B cell (primary cell): Measurements from ENCODE around the gene CPS1. TPM values are rescaled to one million over a fixed set of nuclear protein-coding genes. Genes with fewer than 3 reads are reported as not detected.

ENCODE experiments used
- ATAC-seq: fragments of 200-7000 bp; cut with Tn5 transposase; one replicate; pipeline ENCODE4 v1.10.0; 2021; ENCODE audit warnings: low read depth, mild to moderate bottlenecking, moderate number of reproducible peaks, moderate library complexity
- CTCF ChIA-PET: fragments of 350-600 bp; sonication (Branson Sonifier 250); formaldehyde crosslinking; loops from one replicate; lab custom pipeline; 2021; ENCODE audit warnings: antibody characterized with exemption, inconsistent platforms; lab: Charles Lee
- POLR2A ChIA-PET: fragments of 350-600 bp; sonication (Branson Sonifier 250); formaldehyde crosslinking; loops from one replicate; lab custom pipeline; 2021; ENCODE audit warnings: antibody characterized with exemption; lab: Charles Lee
- DNase-seq: peaks from one replicate; pipeline ENCODE4 v3.0.0; 2013
- H2AFZ ChIP-seq: 2 replicates; pipeline ENCODE4 v1.6.1; 2012; ENCODE audit warnings: mild to moderate bottlenecking, low read depth, low read length; ENCODE audit not compliant: insufficient read depth, poor library complexity, severe bottlenecking
- H3K27ac ChIP-seq, 2 donors: 1 replicate in 1 of 2; 2 replicates in 1 of 2; pipeline ENCODE4 v1.5.1; 2012 to 2013; ENCODE audit warnings: low read length in 2 of 2, mild to moderate bottlenecking in 2 of 2, moderate library complexity in 1 of 2
- H3K27me3 ChIP-seq, 4 experiments: fragments of 200-600 bp in 1 of 4; sonication (generic) in 1 of 4; replicated peaks in 1 of 4; 1 replicate in 2 of 4; 2 replicates in 2 of 4; pipeline versions ENCODE4 v1.6.1 to v1.7.0; 2013 to 2016; ENCODE audit warnings: low read length in 3 of 4, mild to moderate bottlenecking in 2 of 4, mixed read lengths in 1 of 4, moderate library complexity in 1 of 4; ENCODE audit not compliant: insufficient read depth in 4 of 4, control insufficient read depth in 3 of 4; ENCODE audit errors: control extremely low read depth in 1 of 4
- H3K36me3 ChIP-seq, 2 experiments: replicated peaks in 1 of 2; 1 replicate in 1 of 2; 2 replicates in 1 of 2; pipeline versions ENCODE4 v1.6.1 to v1.7.1; 2013; ENCODE audit warnings: low read length in 1 of 2; ENCODE audit not compliant: insufficient read depth in 2 of 2, control insufficient read depth in 1 of 2; ENCODE audit errors: control extremely low read depth in 1 of 2, extremely low read depth in 1 of 2
- H3K4me1 ChIP-seq, 2 donors: fragments of 200-600 bp in 1 of 2; sonication (generic) in 1 of 2; 1 replicate in 1 of 2; 2 replicates in 1 of 2; pipeline versions ENCODE4 v1.5.1 to v1.6.1; 2013 to 2017; ENCODE audit warnings: low read length in 2 of 2; ENCODE audit not compliant: control insufficient read depth in 2 of 2, insufficient read depth in 2 of 2
- H3K4me2 ChIP-seq: replicated peaks from 2 replicates; pipeline ENCODE3; 2012; ENCODE audit warnings: mild to moderate bottlenecking, low read depth, low read length; ENCODE audit not compliant: poor library complexity, severe bottlenecking
- H3K4me3 ChIP-seq, 5 experiments: fragments of 200-600 bp in 1 of 5; sonication (generic) in 1 of 5; 1 replicate in 3 of 5; 2 replicates in 2 of 5; pipeline versions ENCODE4 v1.5.1 to v1.7.0; 2011 to 2016; ENCODE audit warnings: low read length in 4 of 5, mild to moderate bottlenecking in 4 of 5, low read depth in 2 of 5, control low read depth in 1 of 5, moderate library complexity in 1 of 5; ENCODE audit not compliant: insufficient read depth in 1 of 5; ENCODE audit errors: control extremely low read depth in 1 of 5, extremely low read depth in 1 of 5
- H3K79me2 ChIP-seq: fragments of 200-600 bp; sonication (generic); one replicate; pipeline ENCODE4 v1.6.0; 2016; ENCODE audit warnings: low read length; ENCODE audit not compliant: control insufficient read depth, insufficient read depth
- H3K9ac ChIP-seq: fragments of 200-600 bp; sonication (generic); 2 replicates; pipeline ENCODE4 v1.6.1; 2017; ENCODE audit warnings: mild to moderate bottlenecking, low read length, moderate library complexity
- H3K9me3 ChIP-seq, 3 donors: one replicate each; pipeline versions ENCODE4 v1.6.1 to v1.7.1; 2013; ENCODE audit warnings: low read length in 2 of 3; ENCODE audit not compliant: control insufficient read depth in 2 of 3, insufficient read depth in 1 of 3; ENCODE audit errors: control extremely low read depth in 1 of 3
- H4K20me1 ChIP-seq: 2 replicates; pipeline ENCODE4 v1.6.0; 2012; ENCODE audit warnings: mild to moderate bottlenecking, low read length; ENCODE audit not compliant: insufficient read depth, control insufficient read depth, poor library complexity, severe bottlenecking
- H3K27ac Mint-ChIP-seq: one replicate; pipeline ENCODE4 v1.8.0; 2021; ENCODE audit warnings: mixed read lengths
- H3K27me3 Mint-ChIP-seq: one replicate; pipeline ENCODE4 v1.8.0; 2021; ENCODE audit warnings: mixed read lengths
- H3K4me1 Mint-ChIP-seq: one replicate; pipeline ENCODE4 v1.8.0; 2021; ENCODE audit warnings: mixed read lengths
- H3K4me3 Mint-ChIP-seq: one replicate; pipeline ENCODE4 v1.8.0; 2021; ENCODE audit warnings: mixed read lengths
- H3K9me3 Mint-ChIP-seq: one replicate; pipeline ENCODE4 v1.8.0; 2022; ENCODE audit warnings: mixed read lengths; ENCODE audit not compliant: insufficient read depth
- CTCF ChIP-seq: fragments of 200-600 bp; IDR thresholded peaks from one replicate; pipeline ENCODE4 v1.8.0; 2022; ENCODE audit warnings: antibody characterized with exemption, mild to moderate bottlenecking
- EZH2 ChIP-seq: IDR thresholded peaks from 2 replicates; pipeline ENCODE4 v1.6.1; 2012; ENCODE audit warnings: borderline replicate concordance, low read depth, mild to moderate bottlenecking, moderate library complexity, low read length; ENCODE audit not compliant: insufficient read depth, poor library complexity, severe bottlenecking
- WGBS: methylation state at CpG from one replicate; pipeline ENCODE4 v1.1.5; 2013; ENCODE audit warnings: missing lambda C conversion rate; ENCODE audit not compliant: insufficient coverage; 5-methylcytosine and 5-hydroxymethylcytosine counted together
- intact Hi-C: fragments of 100-400 bp; cut with micrococcal nuclease; formaldehyde crosslinking; loops from one replicate; pipeline ENCODE4 v1.10.0; 2022
- polyA plus RNA-seq: library from polyadenylated mRNA; depleted of rRNA; stranded (reverse); fragments of >200 nt; gene quantifications from 2 replicates; pipeline ENCODE4 v1.2.3, GENCODE V29; 2012
- total RNA-seq, 2 donors: library from RNA; stranded (reverse); fragments of 120-200 nt in 1 of 2; gene quantifications; 1 replicate in 1 of 2; 2 replicates in 1 of 2; pipeline versions ENCODE4 v1.2.3 to v1.2.4, GENCODE V29; 2013 to 2022

CPS1 gene
- total and polyA plus RNA-seq, 2 donors (not counting 1 experiment from before 2014, with no cell fraction given): 0.12 to 0.25 TPM

- Histone ChIP-seq H4K20me1 (no peaks in the 10 kb centered on the region), H3K36me3 (no peaks in the 10 kb centered on the region), H3K9me3 (no peaks in the 10 kb centered on the region), H3K27ac (no peak overlapping the region), H3K79me2 (no peaks in the 10 kb centered on the region), H3K4me2 (no peak overlapping the region), H2AFZ (no peak overlapping the region), H3K4me1 (no peaks in the 10 kb centered on the region), H3K4me3 (no peak overlapping the region), H3K27me3 (peaks cover 0 to 14% (median 0%) of the 10 kb centered on the region in 4 experiments), H3K9ac (no peak overlapping the region)
- H3K4me1 Mint-ChIP-seq: no peaks in the 10 kb centered on the region
- ATAC-seq (no peak), DNase-seq (no peak)
- no peaks in the 10 kb centered on the region for H3K9me3 Mint-ChIP-seq
- H3K4me3 Mint-ChIP-seq: no peak overlapping the region
- TF ChIP-seq CTCF (no peak), EZH2 (no peak)
- intact Hi-C loops: no loop called here
- peaks cover 27% of the 10 kb centered on the region for H3K27me3 Mint-ChIP-seq
- no peak overlapping the region for H3K27ac Mint-ChIP-seq
- ChIA-PET POLR2A (no interaction called here), CTCF (interaction anchor here (1.3 kb wide), 1 partner anchor 19 kb away, joined by 4 read pairs; no protein-coding TSS in a partner anchor)
Measured at GRCh38 chr2:210522399-210522798, 34.0 kb upstream of the CPS1 start.

- no peak for ATAC-seq
- H3K9ac ChIP-seq: no peak overlapping the region
- CTCF ChIA-PET: interaction anchor here (2.2 kb wide), 1 partner anchor 21 kb away, joined by 11 read pairs; no protein-coding TSS in a partner anchor
- POLR2A ChIA-PET: no interaction called here
- Mint-ChIP-seq H3K27me3 (peaks cover 26% of the 10 kb centered on the region), H3K9me3 (no peaks in the 10 kb centered on the region), H3K4me3 (no peak overlapping the region), H3K27ac (no peak overlapping the region), H3K4me1 (no peaks in the 10 kb centered on the region)
- H3K79me2 ChIP-seq: no peaks in the 10 kb centered on the region
- intact Hi-C loops: no loop called here
- no peak for DNase-seq
- H3K27me3 ChIP-seq: peaks cover 0 to 10% (median 0%) of the 10 kb centered on the region in 4 experiments
- TF ChIP-seq CTCF: no peak
- no peak for TF ChIP-seq EZH2
- H2AFZ ChIP-seq: no peak overlapping the region
- H4K20me1 ChIP-seq: no peaks in the 10 kb centered on the region
- 80% methylated on average over 3 of the region's 4 CpGs for WGBS
- no peaks in the 10 kb centered on the region for H3K4me1 ChIP-seq
- no peaks in the 10 kb centered on the region for H3K36me3 ChIP-seq
- no peak overlapping the region for H3K4me2 ChIP-seq
- no peaks in the 10 kb centered on the region for H3K9me3 ChIP-seq
- H3K27ac ChIP-seq: no peak overlapping the region
- no peak overlapping the region for H3K4me3 ChIP-seq
Measured at GRCh38 chr2:210523650-210524289, 32.6 kb upstream of the CPS1 start.
